Stomach (tissue), 9 donors: ENCODE measurements around the gene EPC1. TPM values are rescaled to one million over a fixed set of nuclear protein-coding genes. Genes with fewer than 3 reads are reported as not detected.

Experiments used
- DNase-seq, 2 donors: peaks; one replicate each; pipeline versions ENCODE4 v3.0.0 to v3.0.0-alpha.2; 2013 to 2019
- H3K27ac ChIP-seq, 5 donors: fragments of 200-600 bp in 4 of 5; sonication (generic) in 4 of 5; one replicate each; pipeline ENCODE4 v1.5.1; 2013 to 2019; ENCODE audit warnings: mild to moderate bottlenecking in 1 of 5, moderate library complexity in 1 of 5
- H3K27me3 ChIP-seq, 3 donors: fragments of 200-600 bp; sonication (generic); one replicate each; pipeline ENCODE4 v1.5.1; 2017 to 2019; ENCODE audit warnings: mixed run types in 1 of 3
- H3K36me3 ChIP-seq, 4 donors: fragments of 200-600 bp; sonication (generic); 1 replicate in 3 of 4; 2 replicates in 1 of 4; pipeline ENCODE4 v1.5.1; 2016 to 2019
- H3K4me1 ChIP-seq, 4 donors: fragments of 200-600 bp; sonication (generic); one replicate each; pipeline ENCODE4 v1.5.1; 2016 to 2019
- H3K4me3 ChIP-seq, 4 donors: fragments of 200-600 bp; sonication (generic) in 3 of 4; one replicate each; pipeline ENCODE4 v1.5.1; 2016 to 2019; ENCODE audit warnings: mild to moderate bottlenecking in 1 of 4
- H3K9me3 ChIP-seq, 4 donors: fragments of 200-600 bp; sonication (generic); one replicate each; pipeline ENCODE4 v1.5.1; 2016 to 2019
- EP300 ChIP-seq: sonication (generic); formaldehyde crosslinking; IDR thresholded peaks from one replicate; pipeline ENCODE4 v1.6.1; 2017; ENCODE audit warnings: antibody characterized with exemption
- POLR2A ChIP-seq, 4 donors: fragments of 450-650 bp; IDR thresholded peaks; one replicate each; pipeline ENCODE4 v1.6.1; 2016; ENCODE audit warnings: antibody characterized with exemption in 4 of 4, control low read depth in 2 of 4, mild to moderate bottlenecking in 1 of 4, moderate library complexity in 1 of 4
- POLR2AphosphoS5 ChIP-seq, 3 donors: sonication (generic); formaldehyde crosslinking; IDR thresholded peaks; one replicate each; pipeline ENCODE4 v1.6.1; 2016; ENCODE audit warnings: antibody characterized with exemption in 3 of 3
- WGBS, 5 donors: extraction: QIAGEN DNeasy Blood & Tissue Kit in 3 of 5; methylation state at CpG; one replicate each; pipeline versions ENCODE4 v1.1.5 to v1.1.7; 2013 to 2018; 5-methylcytosine and 5-hydroxymethylcytosine counted together
- intact Hi-C: fragments of 100-400 bp; cut with DNase I; formaldehyde crosslinking; loops from one replicate; pipeline ENCODE4 v1.15.1; 2023; ENCODE audit warnings: low total_unique reads
- polyA plus RNA-seq, 3 donors: library from polyadenylated mRNA; stranded (reverse); fragments of 200-250 nt; gene quantifications; one replicate each; pipeline ENCODE4 v1.2.3, GENCODE V29; 2013
- total RNA-seq, 5 donors: library from RNA; depleted of rRNA; stranded (reverse); fragments of >200 nt; gene quantifications; one replicate each; pipeline versions ENCODE4 v1.1.0 to v1.2.3, GENCODE V29; 2014 to 2016
- TF ChIP-seq, protein P1 (sequence below), 7 experiments: fragments of 450-650 bp in 4 of 7; fragments of 200-600 bp in 3 of 7; sonication (generic) in 3 of 7; IDR thresholded peaks; one replicate each; pipeline ENCODE4 v1.5.1; 2016 to 2019; ENCODE audit warnings: antibody characterized with exemption in 7 of 7, control low read depth in 2 of 7, mild to moderate bottlenecking in 1 of 7
- donor health status: healthy with polysubstance abuse.
- donor health status: Bipolar disorder and iron deficiency.
- donor health status: healthy.

EPC1 gene
- total and polyA plus RNA-seq, 8 donors, result 9.2 to 182 (median 32.5) TPM

DNA sequence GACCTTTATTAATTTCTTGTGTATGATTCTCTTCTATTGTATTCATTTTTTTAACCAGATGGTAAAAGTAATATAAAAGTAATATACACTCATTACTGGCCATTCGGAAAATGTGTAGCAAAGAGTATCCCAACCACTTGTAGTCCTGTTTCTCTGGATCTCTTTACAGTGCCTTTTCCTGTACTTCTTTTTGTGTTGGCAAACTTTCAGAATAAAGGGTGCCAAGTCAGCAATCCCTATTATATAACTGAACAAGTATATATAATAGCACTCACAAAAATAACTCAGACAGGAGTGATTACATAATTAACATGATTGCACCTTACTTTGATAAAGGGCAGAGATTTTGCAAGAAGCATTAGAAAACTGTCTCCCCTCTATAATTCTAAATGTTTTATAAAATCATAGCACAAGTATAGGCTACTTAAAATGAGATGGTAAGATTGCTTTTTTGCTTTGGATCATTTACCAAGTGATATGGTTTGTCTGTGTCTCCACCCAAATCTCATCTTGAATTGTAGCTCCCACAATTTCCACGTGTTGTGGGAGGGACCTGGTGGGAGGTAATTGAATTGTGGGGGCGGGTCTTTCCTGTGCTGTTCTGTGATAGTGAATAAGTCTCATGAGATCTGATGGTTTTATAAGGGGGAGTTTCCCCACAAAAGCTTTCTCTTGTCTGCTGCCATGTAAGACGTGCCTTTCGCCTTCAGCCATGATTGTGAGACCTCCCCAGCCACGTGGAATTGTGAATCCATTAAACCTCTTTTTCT lies 41.5 kb upstream of the EPC1 start:
- no peaks in the 10 kb centered on the region for H3K27me3 ChIP-seq
- DNase-seq, result no peak
- peaks cover 0 to 23% (median 9%) of the 10 kb centered on the region in 4 donors for H3K4me1 ChIP-seq
- H3K27ac ChIP-seq, result no peak overlapping the region
- H3K36me3 ChIP-seq, result no peaks in the 10 kb centered on the region
- intact Hi-C loops, result no loop called here
- WGBS, 5 donors, result 59 to 73% (median 66%) methylated on average over 6 of the region's 6 CpGs
- no peaks in the 10 kb centered on the region for H3K9me3 ChIP-seq
- TF ChIP-seq POLR2A (IDR thresholded peaks at IDR 0.05) (no peak), EP300 (no peak)
- H3K4me3 ChIP-seq, result no peak overlapping the region

DNA sequence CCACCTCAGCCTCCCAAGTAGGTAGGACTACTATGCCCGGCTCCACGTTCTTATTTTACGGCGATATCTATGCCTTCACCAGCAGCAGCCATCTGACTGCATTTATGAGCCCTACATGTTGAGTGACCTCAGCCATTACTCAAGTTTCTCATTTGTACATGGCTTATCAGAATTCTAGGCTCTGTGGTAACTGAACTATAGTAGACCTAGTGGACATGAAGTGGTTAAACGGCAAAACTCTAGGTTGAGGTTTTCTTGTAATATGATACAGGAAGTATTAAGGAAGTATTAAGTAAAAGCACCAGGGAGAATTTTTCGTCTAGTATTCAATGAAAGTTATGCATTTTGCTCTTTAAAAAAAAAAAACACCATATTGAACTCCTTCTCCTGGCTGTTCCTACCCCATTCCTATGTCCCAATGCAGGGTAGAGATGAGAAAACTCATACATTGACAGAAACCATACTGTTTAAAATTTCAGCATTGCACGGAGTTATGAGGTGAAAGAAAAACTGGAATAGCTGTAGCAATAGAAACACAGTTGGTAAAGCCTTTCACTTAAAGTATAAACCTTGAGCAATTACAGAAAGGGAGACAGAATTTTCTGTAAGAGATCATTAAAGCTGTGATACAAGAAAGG lies 39.8 kb upstream of the EPC1 start:
- no peaks in the 10 kb centered on the region for H3K9me3 ChIP-seq
- intact Hi-C loops, result no loop called here
- 74 to 82% (median 76%) methylated on average over 7 of the region's 7 CpGs for WGBS, 5 donors
- no peaks in the 10 kb centered on the region for H3K36me3 ChIP-seq
- peak overlapping the region in 1 of 5 donors; percentile 6 for H3K27ac ChIP-seq
- H3K4me1 ChIP-seq, result peaks cover 0 to 23% (median 9%) of the 10 kb centered on the region in 4 donors
- no peak for DNase-seq
- H3K4me3 ChIP-seq, result no peak overlapping the region
- TF ChIP-seq EP300 (no peak), POLR2A (IDR thresholded peaks at IDR 0.05) (no peak), POLR2AphosphoS5 (IDR thresholded peaks at IDR 0.05) (no peak)
- TF ChIP-seq, protein P1, sequence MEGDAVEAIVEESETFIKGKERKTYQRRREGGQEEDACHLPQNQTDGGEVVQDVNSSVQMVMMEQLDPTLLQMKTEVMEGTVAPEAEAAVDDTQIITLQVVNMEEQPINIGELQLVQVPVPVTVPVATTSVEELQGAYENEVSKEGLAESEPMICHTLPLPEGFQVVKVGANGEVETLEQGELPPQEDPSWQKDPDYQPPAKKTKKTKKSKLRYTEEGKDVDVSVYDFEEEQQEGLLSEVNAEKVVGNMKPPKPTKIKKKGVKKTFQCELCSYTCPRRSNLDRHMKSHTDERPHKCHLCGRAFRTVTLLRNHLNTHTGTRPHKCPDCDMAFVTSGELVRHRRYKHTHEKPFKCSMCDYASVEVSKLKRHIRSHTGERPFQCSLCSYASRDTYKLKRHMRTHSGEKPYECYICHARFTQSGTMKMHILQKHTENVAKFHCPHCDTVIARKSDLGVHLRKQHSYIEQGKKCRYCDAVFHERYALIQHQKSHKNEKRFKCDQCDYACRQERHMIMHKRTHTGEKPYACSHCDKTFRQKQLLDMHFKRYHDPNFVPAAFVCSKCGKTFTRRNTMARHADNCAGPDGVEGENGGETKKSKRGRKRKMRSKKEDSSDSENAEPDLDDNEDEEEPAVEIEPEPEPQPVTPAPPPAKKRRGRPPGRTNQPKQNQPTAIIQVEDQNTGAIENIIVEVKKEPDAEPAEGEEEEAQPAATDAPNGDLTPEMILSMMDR (IDR thresholded peaks at IDR 0.05), result no peak
- H3K27me3 ChIP-seq, result no peaks in the 10 kb centered on the region

DNA sequence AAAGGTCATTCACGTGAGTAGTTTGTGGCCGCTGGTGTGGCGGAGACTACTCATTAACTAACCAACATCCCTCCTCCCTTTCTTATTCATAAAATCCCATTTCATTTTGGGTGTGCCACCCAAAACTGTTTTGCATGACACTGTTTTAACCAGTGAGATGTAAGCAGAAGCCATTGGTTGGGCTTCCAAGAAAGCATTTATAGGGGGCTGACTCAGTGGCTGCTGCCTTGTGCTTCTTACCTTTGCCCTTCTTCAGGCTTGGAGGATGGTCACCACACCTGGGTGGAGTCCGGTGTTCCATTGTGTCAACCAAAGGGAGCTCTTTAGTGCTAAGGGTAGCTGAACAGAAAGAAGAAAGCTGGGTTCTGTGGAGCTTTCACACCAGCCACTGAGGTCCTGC lies 37.2 kb upstream of the EPC1 start:
- TF ChIP-seq POLR2A (IDR thresholded peaks at IDR 0.05) (no peak), POLR2AphosphoS5 (IDR thresholded peaks at IDR 0.05) (no peak), EP300 (no peak)
- TF ChIP-seq, protein P1 (IDR thresholded peaks at IDR 0.05), result no peak

DNA sequence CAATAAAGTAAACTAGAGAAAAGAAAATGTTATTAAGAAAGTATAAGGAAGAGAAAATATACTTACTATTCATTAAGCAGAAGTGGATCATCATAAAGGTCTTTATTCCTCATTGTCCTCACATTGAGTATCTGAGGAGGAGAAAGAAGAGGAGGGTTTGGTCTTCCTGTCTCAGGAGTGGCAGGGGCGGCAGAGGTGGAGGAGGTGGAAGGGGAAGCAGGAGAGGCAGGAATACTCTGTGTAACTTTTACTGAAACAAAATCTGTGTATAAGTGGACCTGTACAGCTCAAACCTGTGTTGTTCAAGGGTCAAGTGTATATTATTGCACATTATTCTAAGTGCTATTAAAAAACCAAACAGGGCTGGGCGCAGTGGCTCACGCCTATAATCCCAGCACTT lies 34.2 kb upstream of the EPC1 start:
- Histone ChIP-seq H3K4me1 (peaks cover 4 to 24% (median 12%) of the 10 kb centered on the region in 4 donors), H3K27ac (peak overlapping the region in 3 of 5 donors; percentile 18 to 36 (median 21)), H3K4me3 (no peak overlapping the region), H3K27me3 (no peaks in the 10 kb centered on the region), H3K9me3 (no peaks in the 10 kb centered on the region), H3K36me3 (no peaks in the 10 kb centered on the region)
- no peak for DNase-seq
- intact Hi-C loops, result no loop called here
- TF ChIP-seq POLR2AphosphoS5 (IDR thresholded peaks at IDR 0.05) (no peak), EP300 (no peak), POLR2A (IDR thresholded peaks at IDR 0.05) (no peak)
- TF ChIP-seq, protein P1 (IDR thresholded peaks at IDR 0.05), result no peak
- 74 to 87% (median 84%) methylated on average over 3 of the region's 3 CpGs for WGBS, 5 donors

More for the DNA sequence above, 37.2 kb upstream of the EPC1 start:
- Histone ChIP-seq H3K27me3 (no peaks in the 10 kb centered on the region), H3K27ac (no peak overlapping the region), H3K9me3 (no peaks in the 10 kb centered on the region), H3K4me1 (peaks cover 4 to 39% (median 19%) of the 10 kb centered on the region in 4 donors), H3K4me3 (no peak overlapping the region), H3K36me3 (no peaks in the 10 kb centered on the region)
- intact Hi-C loops, result no loop called here
- DNase-seq, result no peak
- WGBS, 5 donors, result 73 to 84% (median 80%) methylated on average over 4 of the region's 4 CpGs
